ENCODE results near the gene NR2C2. TPM values are rescaled to one million over a fixed set of nuclear protein-coding genes. Genes with fewer than 3 reads are reported as not detected.

NR2C2 gene
- total RNA-seq, 1 experiment from 2014 or later, result 38.5 TPM

DNA sequence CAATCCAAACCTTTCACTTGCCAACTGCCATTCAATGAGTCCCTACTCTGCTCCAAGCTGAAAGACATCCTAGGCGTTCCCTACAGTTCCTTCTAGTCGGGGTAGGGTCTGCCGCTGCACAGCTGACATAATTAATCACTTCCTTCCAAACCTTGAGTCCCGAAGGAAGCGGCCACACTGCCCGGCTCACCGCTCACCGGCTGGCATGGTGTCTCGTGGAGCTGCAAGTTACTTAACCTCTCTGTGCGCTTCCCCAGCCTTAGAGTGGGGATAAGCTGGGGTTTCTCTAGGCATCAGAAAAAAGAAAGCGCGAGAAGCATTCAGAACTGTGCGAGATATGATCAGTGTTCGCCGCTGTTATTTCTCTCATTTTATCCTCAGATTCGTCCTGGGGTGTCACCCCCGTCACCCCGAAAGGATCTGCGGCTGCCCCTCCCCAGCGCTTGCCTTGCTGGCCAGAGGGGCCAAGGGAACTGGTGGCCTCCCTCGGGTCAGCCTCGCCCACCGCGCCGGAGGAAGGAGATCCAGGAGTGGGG is 117.0 kb downstream of the NR2C2 start:
- H3K23me2 ChIP-seq (ENCODE audit: insufficient read length, low read depth, low read length, poor library complexity, severe bottlenecking), result peaks cover 7% of the 10 kb centered on the region
- H2AFZ ChIP-seq (ENCODE audit: low read length), result no peak overlapping the region
- no peak overlapping the region for H4K8ac ChIP-seq (replicated peaks; ENCODE audit: insufficient read length, low read depth, low read length)
- no peak overlapping the region; the same call in 1 of the 2 replicates for H3K14ac ChIP-seq (ENCODE audit: insufficient read depth, low read length)
- H3K79me1 ChIP-seq (ENCODE audit: insufficient read depth, low read depth, low read length, poor library complexity, severe bottlenecking), result peaks cover 5% of the 10 kb centered on the region
- H3K4me1 ChIP-seq (ENCODE audit: insufficient read depth, low read length), result peaks cover 6% of the 10 kb centered on the region; the same call in 1 of the 2 replicates
- Mint-ChIP-seq H3K27me3 (ENCODE audit: low read depth) (peaks cover 3% of the 10 kb centered on the region; the same call in 1 of the 2 replicates), H3K36me3 (ENCODE audit: insufficient read depth in 1 of 3, low read depth in 3 of 3) (peaks cover 22 to 30% (median 26%) of the 10 kb centered on the region in 3 experiments), H3K27ac (peak overlapping the region in 2 of 3 experiments; percentile 76 to 93; a peak in 3 of 7 replicates), H3K4me3 (peak overlapping the region; percentile 97), H3K4me1 (peaks cover 18% of the 10 kb centered on the region in 2 experiments), H3K9me3 (peaks cover 0 to 3% of the 10 kb centered on the region in 2 experiments; a peak in 2 of 5 replicates)
- no peak overlapping the region for H4K5ac ChIP-seq (ENCODE audit: insufficient read length, low read depth, low read length)
- no peak overlapping the region for H3K27ac ChIP-seq (ENCODE audit: insufficient read length, low read depth, low read length)
- DNase-seq, result no peak
- H2AK5ac ChIP-seq (ENCODE audit: insufficient read length, low read length), result no peak overlapping the region
- H3K27me3 ChIP-seq (ENCODE audit: insufficient read depth, low read length), result no peaks in the 10 kb centered on the region
- no peak overlapping the region for H3K56ac ChIP-seq (ENCODE audit: insufficient read length, low read depth, low read length)
- H3K9me3 ChIP-seq (ENCODE audit: control insufficient read depth, low read depth, low read length), result no peaks in the 10 kb centered on the region
- no peak overlapping the region for H3T11ph ChIP-seq (ENCODE audit: low read length)
- peak overlapping the region; percentile 95 for H3K4me2 ChIP-seq (ENCODE audit: insufficient read depth, insufficient read length, low read length)
- no CpG with 5 or more reads among the region's 25 CpGs for WGBS (ENCODE audit: extremely low coverage, insufficient read length, low lambda C conversion rate)
- H3K79me2 ChIP-seq (ENCODE audit: insufficient read depth, low read length), result peaks cover 12% of the 10 kb centered on the region; the same call in 1 of the 2 replicates
- H2BK15ac ChIP-seq (ENCODE audit: low read depth, low read length), result no peak overlapping the region
- H2BK12ac ChIP-seq (ENCODE audit: insufficient read length, low read depth, low read length), result no peak overlapping the region
- H3K23ac ChIP-seq (ENCODE audit: insufficient read length, low read depth, low read length), result no peak overlapping the region
- H2BK120ac ChIP-seq (ENCODE audit: low read depth, low read length, poor library complexity, severe bottlenecking), result no peak overlapping the region
- H3K4ac ChIP-seq (ENCODE audit: low read depth, low read length), result no peak overlapping the region
- H4K20me1 ChIP-seq (ENCODE audit: control insufficient read depth, insufficient read depth, insufficient read length), result no peaks in the 10 kb centered on the region
- TF ChIP-seq, protein P1, sequence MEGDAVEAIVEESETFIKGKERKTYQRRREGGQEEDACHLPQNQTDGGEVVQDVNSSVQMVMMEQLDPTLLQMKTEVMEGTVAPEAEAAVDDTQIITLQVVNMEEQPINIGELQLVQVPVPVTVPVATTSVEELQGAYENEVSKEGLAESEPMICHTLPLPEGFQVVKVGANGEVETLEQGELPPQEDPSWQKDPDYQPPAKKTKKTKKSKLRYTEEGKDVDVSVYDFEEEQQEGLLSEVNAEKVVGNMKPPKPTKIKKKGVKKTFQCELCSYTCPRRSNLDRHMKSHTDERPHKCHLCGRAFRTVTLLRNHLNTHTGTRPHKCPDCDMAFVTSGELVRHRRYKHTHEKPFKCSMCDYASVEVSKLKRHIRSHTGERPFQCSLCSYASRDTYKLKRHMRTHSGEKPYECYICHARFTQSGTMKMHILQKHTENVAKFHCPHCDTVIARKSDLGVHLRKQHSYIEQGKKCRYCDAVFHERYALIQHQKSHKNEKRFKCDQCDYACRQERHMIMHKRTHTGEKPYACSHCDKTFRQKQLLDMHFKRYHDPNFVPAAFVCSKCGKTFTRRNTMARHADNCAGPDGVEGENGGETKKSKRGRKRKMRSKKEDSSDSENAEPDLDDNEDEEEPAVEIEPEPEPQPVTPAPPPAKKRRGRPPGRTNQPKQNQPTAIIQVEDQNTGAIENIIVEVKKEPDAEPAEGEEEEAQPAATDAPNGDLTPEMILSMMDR (conservative IDR thresholded peaks at IDR 0.05), result no peak
- H2BK20ac ChIP-seq (ENCODE audit: low read depth, low read length, poor library complexity, severe bottlenecking), result no peak overlapping the region
- H2BK5ac ChIP-seq (ENCODE audit: insufficient read length, low read length), result no peak overlapping the region
- H3K9ac ChIP-seq (ENCODE audit: extremely low read depth, insufficient read length, low read length), result peak overlapping the region; percentile 73
- no peak overlapping the region for H3K18ac ChIP-seq (ENCODE audit: insufficient read length, low read depth, low read length)
- no peak overlapping the region for H4K91ac ChIP-seq (ENCODE audit: insufficient read length, low read depth, low read length)

Measured in H9 (cell line).